NCI-H1105 (cell line): Measurements from ENCODE around the gene MTMR4.
"Not testable (repeated sequence)": the region's sequence is repeated elsewhere in the genome, so short reads cannot be mapped to it uniquely, and the experiment has no call there.

Experiments used
- DNase-seq: peaks from one replicate; lab custom pipeline; 2025; lab: John Stamatoyannopoulos, UW

The MTMR4 gene

GRCh38 chr17:58525239-58525638 lies 10.8 kb upstream of the MTMR4 start:
- no peak for DNase-seq

- DNase-seq = no peak
Observed at GRCh38 chr17:58521680-58522079, 7.2 kb upstream of the MTMR4 start.

DNA sequence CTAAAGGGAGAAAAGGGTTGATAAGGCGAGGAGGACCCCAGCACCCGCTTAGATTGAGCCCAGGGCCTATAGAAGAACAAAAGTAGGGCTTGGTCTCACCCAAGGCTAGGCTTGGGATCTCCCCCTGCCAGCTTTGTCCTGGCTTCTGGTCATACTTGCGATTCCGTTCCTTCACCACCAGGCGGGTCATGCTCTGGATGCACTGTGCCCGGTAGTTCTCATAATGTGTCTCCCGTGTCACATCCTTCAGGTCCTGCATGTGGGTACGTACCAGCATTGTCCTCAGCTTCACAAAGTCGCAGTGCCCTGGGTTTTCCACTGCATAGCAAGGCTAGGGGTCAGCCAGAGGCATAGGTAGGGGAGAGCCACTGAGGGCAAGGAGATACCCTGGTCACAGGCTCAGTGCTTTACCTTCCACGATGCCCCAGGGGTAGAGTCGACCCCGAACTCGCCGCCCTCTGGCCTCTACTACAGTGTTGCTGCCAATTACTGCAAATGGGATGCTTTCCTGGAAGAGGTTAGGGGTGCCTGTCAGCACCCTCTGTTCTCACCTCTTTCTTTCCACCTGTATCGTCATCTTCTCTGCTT lies 6.5 kb upstream of the MTMR4 start:
- DNase-seq = no peak

- DNase-seq = peak; percentile 99
Observed at GRCh38 chr17:58517928-58518609, 3.6 kb upstream of the MTMR4 start.

- peak; percentile 92 for DNase-seq
Observed at GRCh38 chr17:58517378-58517927, 3.0 kb upstream of the MTMR4 start.

DNA sequence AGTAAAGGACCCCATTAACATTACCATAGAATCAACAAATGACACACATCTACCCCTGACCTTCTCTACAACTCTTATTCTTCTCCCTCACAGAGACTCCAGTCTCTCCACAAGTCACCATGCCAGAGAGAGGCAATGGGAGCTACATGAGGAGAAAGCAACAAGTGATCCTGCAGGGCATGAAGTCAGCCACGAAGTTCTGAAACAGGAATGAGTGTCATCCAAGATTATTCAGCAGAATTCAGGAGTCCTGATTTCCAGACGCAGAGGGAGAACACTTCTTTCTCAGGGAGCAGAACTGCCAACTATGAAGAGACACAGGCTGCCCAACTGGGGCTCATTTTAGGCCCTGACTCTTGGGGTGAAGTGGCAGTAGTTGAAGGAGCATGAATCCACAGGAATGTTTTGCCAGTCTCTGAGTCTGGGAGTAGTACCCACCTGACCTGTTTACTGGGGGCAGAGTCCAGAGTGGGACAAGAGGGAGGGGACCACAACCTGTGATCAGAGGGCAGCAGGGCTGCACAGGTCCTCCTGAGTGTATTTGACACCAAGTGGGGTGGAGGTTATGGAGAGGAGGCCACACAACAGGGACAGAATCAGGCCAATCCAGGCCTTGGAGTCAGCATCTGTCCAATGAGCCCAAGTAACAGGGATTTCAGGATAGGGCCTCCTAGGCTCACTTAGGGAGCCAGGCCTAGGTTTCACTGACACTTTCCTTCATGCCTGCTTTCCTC lies 2.4 kb upstream of the MTMR4 start:
- DNase-seq = no peak

- no peak for DNase-seq
Observed at GRCh38 chr17:58515286-58515685, 848 bp upstream of the MTMR4 start.

GRCh38 chr17:58514770-58515157 lies 326 bp upstream of the MTMR4 start:
- DNase-seq = no peak

DNA sequence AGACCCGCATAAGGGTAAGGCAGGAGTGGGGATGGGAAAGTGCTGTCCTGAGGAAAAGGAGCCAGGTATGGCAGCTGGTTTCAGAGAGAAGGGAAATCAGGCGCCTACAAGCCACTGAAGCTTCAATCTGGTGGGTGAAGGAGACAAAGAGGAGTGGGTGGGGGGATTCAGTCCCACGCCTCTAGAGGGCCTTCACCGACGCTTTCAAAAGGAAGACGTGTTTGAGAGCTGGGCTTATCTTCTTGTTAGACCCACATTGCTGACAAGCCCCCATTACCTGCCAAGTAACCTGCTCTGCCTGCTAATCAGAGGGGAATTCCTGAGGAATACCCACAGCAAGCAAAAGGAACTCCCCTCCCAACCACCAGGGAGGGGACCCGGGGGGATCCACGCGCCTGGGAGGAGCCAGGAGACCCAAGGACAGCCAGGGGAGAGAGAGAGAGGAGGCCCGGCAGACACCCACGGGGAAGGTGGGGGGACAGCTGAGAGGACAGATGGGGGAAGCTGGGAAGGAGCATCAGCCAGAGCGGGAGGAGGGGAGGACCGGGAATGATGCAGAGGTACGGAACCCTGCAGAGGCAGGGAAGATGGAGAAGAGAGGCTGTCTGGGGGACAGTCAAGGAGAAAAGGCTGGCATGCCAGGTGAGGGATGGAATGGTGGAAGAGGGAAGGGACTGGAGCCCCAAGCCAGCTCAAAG lies 1.0 kb downstream of the MTMR4 start:
- no peak for DNase-seq

- no peak for DNase-seq
Observed at GRCh38 chr17:58510075-58510474, 4.4 kb downstream of the MTMR4 start.

DNA sequence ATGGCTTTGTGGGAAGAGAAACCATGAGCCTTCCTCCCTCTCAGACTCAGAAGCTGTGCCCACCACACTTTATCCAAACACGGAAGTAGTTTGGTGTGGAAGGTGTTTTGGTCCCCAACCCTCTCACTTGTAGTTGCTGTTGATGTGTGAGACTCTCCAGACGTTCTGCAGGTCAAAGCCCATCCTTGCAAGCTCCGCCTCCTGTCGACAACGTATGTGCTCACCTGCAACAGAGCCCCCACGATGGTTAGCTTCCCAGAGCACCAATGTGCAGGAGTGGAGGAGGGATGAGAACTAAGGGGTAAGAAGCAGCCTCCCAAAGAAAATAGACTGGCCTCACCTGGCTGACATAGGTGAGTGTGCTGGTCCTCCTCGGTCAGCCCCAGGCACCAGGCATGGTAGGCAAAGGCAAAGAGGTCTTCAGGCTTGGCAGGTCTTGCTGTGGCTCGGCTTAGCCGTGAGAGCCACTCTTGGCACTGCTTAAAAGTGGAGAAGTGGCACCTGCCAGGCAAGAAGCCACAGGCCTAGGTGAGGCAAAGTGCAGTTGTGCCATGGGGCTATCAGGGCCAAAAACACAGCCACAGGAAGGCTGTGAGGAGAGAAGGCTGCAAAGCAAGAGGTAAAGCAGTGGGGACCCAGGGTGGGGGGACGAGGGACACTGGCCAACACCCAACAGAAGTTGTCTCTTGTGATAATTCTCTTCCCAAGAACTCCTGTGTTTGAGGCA lies 5.9 kb downstream of the MTMR4 start:
- DNase-seq = no peak

DNA sequence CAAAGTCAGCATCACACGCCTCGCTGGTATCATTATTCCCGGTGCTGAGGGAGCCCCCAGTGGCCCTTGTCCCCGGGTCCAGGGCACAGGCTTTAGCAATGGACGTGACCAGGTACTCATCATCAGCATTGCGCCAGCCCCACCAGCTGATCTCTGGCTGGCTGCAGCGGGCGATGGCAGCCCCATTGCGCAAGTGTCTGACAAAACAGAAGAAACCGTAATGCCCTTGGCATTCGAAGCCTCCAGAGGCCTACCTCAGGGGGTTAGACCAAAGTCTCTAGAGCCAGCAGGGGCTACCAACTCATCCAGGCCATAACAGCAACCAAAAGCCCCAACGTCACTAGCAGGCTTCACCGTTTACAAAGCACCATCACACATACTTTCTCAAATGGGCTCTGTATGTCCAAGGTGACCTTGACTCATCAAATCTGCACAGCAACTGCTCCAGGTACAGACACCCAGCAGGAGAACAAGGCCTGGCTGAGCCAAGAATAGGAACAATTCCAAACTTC lies 7.3 kb downstream of the MTMR4 start:
- no peak for DNase-seq

- no peak for DNase-seq
Observed at GRCh38 chr17:58506354-58507080, 7.9 kb downstream of the MTMR4 start.

- no peak for DNase-seq
Observed at GRCh38 chr17:58504826-58505351, 9.5 kb downstream of the MTMR4 start.

DNA sequence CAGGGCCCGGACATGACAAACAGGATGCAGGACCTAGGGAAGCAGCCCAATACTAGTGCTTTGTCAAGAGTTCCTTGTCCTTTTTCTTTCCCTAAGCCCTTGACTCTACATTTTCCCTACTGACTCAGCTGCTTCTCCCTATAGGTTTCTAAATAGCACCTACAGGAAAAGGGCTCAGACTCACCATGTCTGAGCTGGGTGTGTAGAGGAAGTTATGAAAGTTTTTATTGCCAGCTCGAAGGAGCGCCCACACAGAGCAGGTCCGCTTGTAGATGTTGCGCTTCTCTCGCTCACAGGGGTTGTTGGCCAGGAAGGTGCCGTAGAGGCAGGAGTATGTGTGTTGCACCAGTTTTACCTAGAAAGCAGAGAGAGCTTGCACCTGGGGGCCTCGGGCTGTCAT lies 10.6 kb downstream of the MTMR4 start:
- no peak for DNase-seq

- DNase-seq = not testable (repeated sequence)
Observed at GRCh38 chr17:58503134-58503533, 11.3 kb downstream of the MTMR4 start.

DNA sequence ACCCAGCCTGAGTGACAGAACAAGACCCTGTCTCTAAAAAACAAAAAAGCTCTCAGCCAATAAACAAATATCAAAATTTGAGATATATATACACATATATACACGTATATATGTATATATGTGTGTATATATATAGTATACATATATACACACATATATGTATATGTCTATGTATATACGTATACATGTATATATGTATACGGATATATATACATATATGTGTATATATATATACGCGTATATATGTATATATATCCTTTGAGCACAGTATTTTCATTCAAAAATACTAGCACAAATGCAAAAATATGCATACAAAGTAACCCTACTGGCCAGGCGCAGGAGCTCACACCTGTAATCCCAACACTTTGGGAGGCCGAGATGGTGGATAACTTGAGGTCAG lies 13.0 kb downstream of the MTMR4 start:
- DNase-seq = no peak

- DNase-seq = no peak
Observed at GRCh38 chr17:58498177-58498828, 16.1 kb downstream of the MTMR4 start.

DNA sequence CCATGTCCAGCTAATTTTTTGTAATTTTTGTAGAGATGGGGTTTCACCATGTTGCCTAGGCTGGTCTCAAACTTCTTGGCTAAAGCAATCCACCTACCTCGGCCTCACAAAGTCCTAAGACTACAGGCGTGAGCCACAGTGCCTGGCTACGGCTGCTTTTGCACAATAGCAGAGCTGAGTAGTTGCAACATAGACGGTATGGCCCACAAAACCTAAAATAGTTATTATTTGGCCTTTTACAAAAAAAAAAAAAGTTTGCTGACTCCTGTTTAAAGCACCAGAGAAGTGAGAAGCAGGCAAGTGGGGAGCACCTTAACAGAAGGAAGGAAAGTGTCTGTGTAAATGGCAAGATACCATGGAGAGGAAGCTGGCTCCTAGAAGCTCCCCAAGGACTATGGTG lies 20.9 kb downstream of the MTMR4 start:
- no peak for DNase-seq
